Gastrocnemius medialis (tissue), 4 donors: ENCODE data around the gene RNPC3.

Source experiments
- POLR2A ChIP-seq, 2 donors: fragments of 450-650 bp; IDR thresholded peaks; one replicate each; pipeline ENCODE4 v1.6.1; 2017; ENCODE audit warnings: antibody characterized with exemption in 2 of 2, mild to moderate bottlenecking in 2 of 2, moderate library complexity in 2 of 2
- TF ChIP-seq, protein P1 (sequence below), 5 experiments: fragments of 450-650 bp in 3 of 5; fragments of 200-600 bp in 2 of 5; sonication (generic) in 2 of 5; IDR thresholded peaks in 4 of 5; conservative IDR thresholded peaks in 1 of 5; 1 replicate in 4 of 5; 2 replicates in 1 of 5; pipeline ENCODE4 v1.5.1; 2016 to 2019; ENCODE audit warnings: antibody characterized with exemption in 5 of 5, mild to moderate bottlenecking in 3 of 5, moderate library complexity in 3 of 5

DNA sequence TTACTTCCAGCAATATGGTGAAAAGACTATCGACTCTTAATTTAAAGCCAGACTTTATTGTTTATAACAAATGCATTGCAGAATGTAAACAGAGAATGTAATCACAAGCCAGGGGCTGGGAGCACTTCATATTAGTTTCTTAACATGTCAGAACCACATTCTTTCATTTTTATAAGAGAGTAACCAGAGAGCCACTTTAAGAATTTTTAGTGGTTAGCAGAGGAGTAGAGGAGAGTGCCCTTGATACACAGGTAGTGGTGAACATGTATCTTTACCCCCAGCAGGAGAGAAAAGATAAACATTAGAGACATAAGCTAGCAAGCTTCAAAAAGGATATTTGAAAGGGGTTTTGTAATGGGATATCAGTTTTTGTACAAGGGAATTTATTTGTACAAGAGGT is 57.0 kb downstream of the RNPC3 start:
- TF ChIP-seq, protein P1, sequence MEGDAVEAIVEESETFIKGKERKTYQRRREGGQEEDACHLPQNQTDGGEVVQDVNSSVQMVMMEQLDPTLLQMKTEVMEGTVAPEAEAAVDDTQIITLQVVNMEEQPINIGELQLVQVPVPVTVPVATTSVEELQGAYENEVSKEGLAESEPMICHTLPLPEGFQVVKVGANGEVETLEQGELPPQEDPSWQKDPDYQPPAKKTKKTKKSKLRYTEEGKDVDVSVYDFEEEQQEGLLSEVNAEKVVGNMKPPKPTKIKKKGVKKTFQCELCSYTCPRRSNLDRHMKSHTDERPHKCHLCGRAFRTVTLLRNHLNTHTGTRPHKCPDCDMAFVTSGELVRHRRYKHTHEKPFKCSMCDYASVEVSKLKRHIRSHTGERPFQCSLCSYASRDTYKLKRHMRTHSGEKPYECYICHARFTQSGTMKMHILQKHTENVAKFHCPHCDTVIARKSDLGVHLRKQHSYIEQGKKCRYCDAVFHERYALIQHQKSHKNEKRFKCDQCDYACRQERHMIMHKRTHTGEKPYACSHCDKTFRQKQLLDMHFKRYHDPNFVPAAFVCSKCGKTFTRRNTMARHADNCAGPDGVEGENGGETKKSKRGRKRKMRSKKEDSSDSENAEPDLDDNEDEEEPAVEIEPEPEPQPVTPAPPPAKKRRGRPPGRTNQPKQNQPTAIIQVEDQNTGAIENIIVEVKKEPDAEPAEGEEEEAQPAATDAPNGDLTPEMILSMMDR (IDR thresholded peaks at IDR 0.05 in 4 of 5, conservative IDR thresholded peaks at IDR 0.05 in 1 of 5): no peak
- TF ChIP-seq POLR2A (IDR thresholded peaks at IDR 0.05): no peak
